ENCODE data around the gene ARSG. TPM values are rescaled to one million over a fixed set of nuclear protein-coding genes. Genes with fewer than 3 reads are reported as not detected.
"Not testable (repeated sequence)": the region's sequence is repeated elsewhere in the genome, so short reads cannot be mapped to it uniquely, and the experiment has no call there.

ARSG gene
- total and polyA plus RNA-seq, 2 of the 13 experiments (the other 11 are each of a cell fraction or from before 2014, with no cell fraction given), result 3.7 to 15.2 TPM

DNA sequence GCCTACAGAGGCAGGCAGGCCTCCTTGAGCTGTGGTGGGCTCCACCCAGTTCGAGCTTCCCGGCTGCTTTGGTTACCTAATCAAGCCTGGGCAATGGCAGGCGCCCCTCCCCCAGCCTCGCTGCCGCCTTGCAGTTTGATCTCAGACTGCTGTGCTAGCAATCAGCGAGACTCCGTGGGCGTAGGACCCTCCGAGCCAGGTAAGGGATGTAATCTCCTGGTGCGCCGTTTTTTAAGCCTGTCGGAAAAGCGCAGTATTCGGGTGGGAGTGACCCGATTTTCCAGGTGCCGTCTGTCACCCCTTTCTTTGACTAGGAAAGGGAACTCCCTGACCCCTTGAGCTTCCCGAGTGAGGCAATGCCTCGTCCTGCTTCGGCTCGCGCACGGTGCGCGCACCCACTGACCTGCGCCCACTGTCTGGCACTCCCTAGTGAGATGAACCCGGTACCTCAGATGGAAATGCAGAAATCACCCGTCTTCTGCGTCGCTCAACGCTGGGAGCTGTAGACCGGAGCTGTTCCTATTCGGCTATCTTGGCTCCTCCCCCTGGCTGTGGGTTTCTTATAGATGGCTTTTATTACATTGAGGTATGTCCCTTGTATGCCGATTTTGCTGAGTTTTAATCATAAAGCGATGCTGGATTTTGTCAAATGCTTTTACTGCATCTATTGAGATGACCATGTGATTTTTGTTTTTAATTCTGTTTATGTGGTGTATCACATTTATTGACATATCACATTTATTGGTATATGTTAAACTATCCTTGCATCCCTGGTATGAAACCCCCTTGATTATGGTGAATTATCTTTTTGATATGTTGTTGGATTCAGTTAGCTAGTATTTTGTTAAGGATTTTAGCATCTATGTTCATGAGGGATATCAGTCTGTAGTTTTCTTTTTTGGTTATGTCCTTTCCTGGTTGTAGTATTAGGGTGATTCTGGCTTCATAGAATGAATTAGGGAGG is 122.6 kb downstream of the ARSG start (continued):
- TF ChIP-seq SP5 (CRISPR knock-in tag; IDR thresholded peaks at IDR 0.05; ENCODE audit: borderline replicate concordance, low read depth), result peak; percentile 58; the same call in 1 of the 2 replicates
- TF ChIP-seq DMAP1 (CRISPR knock-in tag; IDR thresholded peaks at IDR 0.05), result peak; percentile 50; the same call in 1 of the 2 replicates
- TF ChIP-seq NR2F1 (CRISPR knock-in tag; IDR thresholded peaks at IDR 0.05), result peak in 1 of 2 experiments; percentile 37; a peak in 1 of 4 replicates
- TF ChIP-seq CEBPG (CRISPR knock-in tag; IDR thresholded peaks at IDR 0.05), result peak; percentile 62
- TF ChIP-seq HDAC2 (CRISPR knock-in tag; IDR thresholded peaks at IDR 0.05), result peak; percentile 45; the same call in 1 of the 2 replicates
- TF ChIP-seq ZMYM4 (CRISPR knock-in tag; IDR thresholded peaks at IDR 0.05), result peak; percentile 18; the same call in 1 of the 2 replicates
- TF ChIP-seq, protein P1, sequence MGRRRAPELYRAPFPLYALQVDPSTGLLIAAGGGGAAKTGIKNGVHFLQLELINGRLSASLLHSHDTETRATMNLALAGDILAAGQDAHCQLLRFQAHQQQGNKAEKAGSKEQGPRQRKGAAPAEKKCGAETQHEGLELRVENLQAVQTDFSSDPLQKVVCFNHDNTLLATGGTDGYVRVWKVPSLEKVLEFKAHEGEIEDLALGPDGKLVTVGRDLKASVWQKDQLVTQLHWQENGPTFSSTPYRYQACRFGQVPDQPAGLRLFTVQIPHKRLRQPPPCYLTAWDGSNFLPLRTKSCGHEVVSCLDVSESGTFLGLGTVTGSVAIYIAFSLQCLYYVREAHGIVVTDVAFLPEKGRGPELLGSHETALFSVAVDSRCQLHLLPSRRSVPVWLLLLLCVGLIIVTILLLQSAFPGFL (CRISPR knock-in tag; IDR thresholded peaks at IDR 0.05), result 0 out of 2 replicates have a peak, but pooled peaks have one; percentile 19
- TF ChIP-seq, protein P2, sequence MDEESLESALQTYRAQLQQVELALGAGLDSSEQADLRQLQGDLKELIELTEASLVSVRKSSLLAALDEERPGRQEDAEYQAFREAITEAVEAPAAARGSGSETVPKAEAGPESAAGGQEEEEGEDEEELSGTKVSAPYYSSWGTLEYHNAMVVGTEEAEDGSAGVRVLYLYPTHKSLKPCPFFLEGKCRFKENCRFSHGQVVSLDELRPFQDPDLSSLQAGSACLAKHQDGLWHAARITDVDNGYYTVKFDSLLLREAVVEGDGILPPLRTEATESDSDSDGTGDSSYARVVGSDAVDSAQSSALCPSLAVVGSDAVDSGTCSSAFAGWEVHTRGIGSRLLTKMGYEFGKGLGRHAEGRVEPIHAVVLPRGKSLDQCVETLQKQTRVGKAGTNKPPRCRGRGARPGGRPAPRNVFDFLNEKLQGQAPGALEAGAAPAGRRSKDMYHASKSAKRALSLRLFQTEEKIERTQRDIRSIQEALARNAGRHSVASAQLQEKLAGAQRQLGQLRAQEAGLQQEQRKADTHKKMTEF (CRISPR knock-in tag; IDR thresholded peaks at IDR 0.05), result peak; percentile 82
- TF ChIP-seq, protein P3, sequence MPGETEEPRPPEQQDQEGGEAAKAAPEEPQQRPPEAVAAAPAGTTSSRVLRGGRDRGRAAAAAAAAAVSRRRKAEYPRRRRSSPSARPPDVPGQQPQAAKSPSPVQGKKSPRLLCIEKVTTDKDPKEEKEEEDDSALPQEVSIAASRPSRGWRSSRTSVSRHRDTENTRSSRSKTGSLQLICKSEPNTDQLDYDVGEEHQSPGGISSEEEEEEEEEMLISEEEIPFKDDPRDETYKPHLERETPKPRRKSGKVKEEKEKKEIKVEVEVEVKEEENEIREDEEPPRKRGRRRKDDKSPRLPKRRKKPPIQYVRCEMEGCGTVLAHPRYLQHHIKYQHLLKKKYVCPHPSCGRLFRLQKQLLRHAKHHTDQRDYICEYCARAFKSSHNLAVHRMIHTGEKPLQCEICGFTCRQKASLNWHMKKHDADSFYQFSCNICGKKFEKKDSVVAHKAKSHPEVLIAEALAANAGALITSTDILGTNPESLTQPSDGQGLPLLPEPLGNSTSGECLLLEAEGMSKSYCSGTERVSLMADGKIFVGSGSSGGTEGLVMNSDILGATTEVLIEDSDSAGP (CRISPR knock-in tag; IDR thresholded peaks at IDR 0.05; ENCODE audit: borderline replicate concordance), result peak; percentile 25; the same call in 1 of the 2 replicates
- TF ChIP-seq, protein P4, sequence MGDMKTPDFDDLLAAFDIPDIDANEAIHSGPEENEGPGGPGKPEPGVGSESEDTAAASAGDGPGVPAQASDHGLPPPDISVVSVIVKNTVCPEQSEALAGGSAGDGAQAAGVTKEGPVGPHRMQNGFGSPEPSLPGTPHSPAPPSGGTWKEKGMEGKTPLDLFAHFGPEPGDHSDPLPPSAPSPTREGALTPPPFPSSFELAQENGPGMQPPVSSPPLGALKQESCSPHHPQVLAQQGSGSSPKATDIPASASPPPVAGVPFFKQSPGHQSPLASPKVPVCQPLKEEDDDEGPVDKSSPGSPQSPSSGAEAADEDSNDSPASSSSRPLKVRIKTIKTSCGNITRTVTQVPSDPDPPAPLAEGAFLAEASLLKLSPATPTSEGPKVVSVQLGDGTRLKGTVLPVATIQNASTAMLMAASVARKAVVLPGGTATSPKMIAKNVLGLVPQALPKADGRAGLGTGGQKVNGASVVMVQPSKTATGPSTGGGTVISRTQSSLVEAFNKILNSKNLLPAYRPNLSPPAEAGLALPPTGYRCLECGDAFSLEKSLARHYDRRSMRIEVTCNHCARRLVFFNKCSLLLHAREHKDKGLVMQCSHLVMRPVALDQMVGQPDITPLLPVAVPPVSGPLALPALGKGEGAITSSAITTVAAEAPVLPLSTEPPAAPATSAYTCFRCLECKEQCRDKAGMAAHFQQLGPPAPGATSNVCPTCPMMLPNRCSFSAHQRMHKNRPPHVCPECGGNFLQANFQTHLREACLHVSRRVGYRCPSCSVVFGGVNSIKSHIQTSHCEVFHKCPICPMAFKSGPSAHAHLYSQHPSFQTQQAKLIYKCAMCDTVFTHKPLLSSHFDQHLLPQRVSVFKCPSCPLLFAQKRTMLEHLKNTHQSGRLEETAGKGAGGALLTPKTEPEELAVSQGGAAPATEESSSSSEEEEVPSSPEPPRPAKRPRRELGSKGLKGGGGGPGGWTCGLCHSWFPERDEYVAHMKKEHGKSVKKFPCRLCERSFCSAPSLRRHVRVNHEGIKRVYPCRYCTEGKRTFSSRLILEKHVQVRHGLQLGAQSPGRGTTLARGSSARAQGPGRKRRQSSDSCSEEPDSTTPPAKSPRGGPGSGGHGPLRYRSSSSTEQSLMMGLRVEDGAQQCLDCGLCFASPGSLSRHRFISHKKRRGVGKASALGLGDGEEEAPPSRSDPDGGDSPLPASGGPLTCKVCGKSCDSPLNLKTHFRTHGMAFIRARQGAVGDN (CRISPR knock-in tag; IDR thresholded peaks at IDR 0.05), result peak; percentile 75
- not testable (repeated sequence) for TF ChIP-seq SP1 (IDR thresholded peaks at IDR 0.05)
- TF ChIP-seq SP1 (CRISPR knock-in tag; IDR thresholded peaks at IDR 0.05), result 0 out of 2 replicates have a peak, but pooled peaks have one; percentile 25
- TF ChIP-seq GABPB1 (CRISPR knock-in tag; IDR thresholded peaks at IDR 0.05), result peak; percentile 34; the same call in 1 of the 2 replicates
- TF ChIP-seq, protein P5, sequence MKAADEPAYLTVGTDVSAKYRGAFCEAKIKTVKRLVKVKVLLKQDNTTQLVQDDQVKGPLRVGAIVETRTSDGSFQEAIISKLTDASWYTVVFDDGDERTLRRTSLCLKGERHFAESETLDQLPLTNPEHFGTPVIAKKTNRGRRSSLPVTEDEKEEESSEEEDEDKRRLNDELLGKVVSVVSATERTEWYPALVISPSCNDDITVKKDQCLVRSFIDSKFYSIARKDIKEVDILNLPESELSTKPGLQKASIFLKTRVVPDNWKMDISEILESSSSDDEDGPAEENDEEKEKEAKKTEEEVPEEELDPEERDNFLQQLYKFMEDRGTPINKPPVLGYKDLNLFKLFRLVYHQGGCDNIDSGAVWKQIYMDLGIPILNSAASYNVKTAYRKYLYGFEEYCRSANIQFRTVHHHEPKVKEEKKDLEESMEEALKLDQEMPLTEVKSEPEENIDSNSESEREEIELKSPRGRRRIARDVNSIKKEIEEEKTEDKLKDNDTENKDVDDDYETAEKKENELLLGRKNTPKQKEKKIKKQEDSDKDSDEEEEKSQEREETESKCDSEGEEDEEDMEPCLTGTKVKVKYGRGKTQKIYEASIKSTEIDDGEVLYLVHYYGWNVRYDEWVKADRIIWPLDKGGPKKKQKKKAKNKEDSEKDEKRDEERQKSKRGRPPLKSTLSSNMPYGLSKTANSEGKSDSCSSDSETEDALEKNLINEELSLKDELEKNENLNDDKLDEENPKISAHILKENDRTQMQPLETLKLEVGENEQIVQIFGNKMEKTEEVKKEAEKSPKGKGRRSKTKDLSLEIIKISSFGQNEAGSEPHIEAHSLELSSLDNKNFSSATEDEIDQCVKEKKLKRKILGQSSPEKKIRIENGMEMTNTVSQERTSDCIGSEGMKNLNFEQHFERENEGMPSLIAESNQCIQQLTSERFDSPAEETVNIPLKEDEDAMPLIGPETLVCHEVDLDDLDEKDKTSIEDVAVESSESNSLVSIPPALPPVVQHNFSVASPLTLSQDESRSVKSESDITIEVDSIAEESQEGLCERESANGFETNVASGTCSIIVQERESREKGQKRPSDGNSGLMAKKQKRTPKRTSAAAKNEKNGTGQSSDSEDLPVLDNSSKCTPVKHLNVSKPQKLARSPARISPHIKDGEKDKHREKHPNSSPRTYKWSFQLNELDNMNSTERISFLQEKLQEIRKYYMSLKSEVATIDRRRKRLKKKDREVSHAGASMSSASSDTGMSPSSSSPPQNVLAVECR (CRISPR knock-in tag; IDR thresholded peaks at IDR 0.05; ENCODE audit: borderline replicate concordance), result peak; percentile 59; the same call in 1 of the 2 replicates
- 0 out of 2 replicates have a peak, but pooled peaks have one; percentile 10 for TF ChIP-seq GATAD1 (CRISPR knock-in tag; IDR thresholded peaks at IDR 0.05)
